IgD-negative memory B cell (primary cell): ENCODE measurements around the gene TEX52. TPM values are rescaled to one million over a fixed set of nuclear protein-coding genes. Genes with fewer than 3 reads are reported as not detected.
A peak's percentile ranks its signal among the peaks of the same experiment; 100 is the strongest.

ENCODE experiments used
- H3K27ac Mint-ChIP-seq, 3 donors: one replicate each; pipeline ENCODE4 v1.8.0; 2020 to 2022; ENCODE audit warnings: mild to moderate bottlenecking in 3 of 3, mixed read lengths in 3 of 3, moderate library complexity in 1 of 3
- H3K27me3 Mint-ChIP-seq: one replicate; pipeline ENCODE4 v1.8.0; 2021; ENCODE audit warnings: mixed read lengths
- H3K36me3 Mint-ChIP-seq: one replicate; pipeline ENCODE4 v1.8.0; 2020; ENCODE audit warnings: mild to moderate bottlenecking, mixed read lengths
- H3K4me1 Mint-ChIP-seq, 3 donors: one replicate each; pipeline ENCODE4 v1.8.0; 2020 to 2022; ENCODE audit warnings: mixed read lengths in 3 of 3, mild to moderate bottlenecking in 1 of 3
- H3K4me3 Mint-ChIP-seq, 4 donors: one replicate each; pipeline ENCODE4 v1.8.0; 2020 to 2022; ENCODE audit warnings: mild to moderate bottlenecking in 4 of 4, mixed read lengths in 4 of 4, moderate library complexity in 3 of 4
- H3K9me3 Mint-ChIP-seq, 3 donors: one replicate each; pipeline ENCODE4 v1.8.0; 2020 to 2021; ENCODE audit warnings: mixed read lengths in 3 of 3, mild to moderate bottlenecking in 1 of 3
- polyA plus RNA-seq: library from polyadenylated mRNA; unstranded; fragments of 300-500 nt; fragmentation: Illumina TruSeq; gene quantifications from one replicate; pipeline ENCODE4 v1.2.3, GENCODE V29; 2021

Gene TEX52
- polyA plus RNA-seq, 1 donor from 2014 or later = not detected

DNA sequence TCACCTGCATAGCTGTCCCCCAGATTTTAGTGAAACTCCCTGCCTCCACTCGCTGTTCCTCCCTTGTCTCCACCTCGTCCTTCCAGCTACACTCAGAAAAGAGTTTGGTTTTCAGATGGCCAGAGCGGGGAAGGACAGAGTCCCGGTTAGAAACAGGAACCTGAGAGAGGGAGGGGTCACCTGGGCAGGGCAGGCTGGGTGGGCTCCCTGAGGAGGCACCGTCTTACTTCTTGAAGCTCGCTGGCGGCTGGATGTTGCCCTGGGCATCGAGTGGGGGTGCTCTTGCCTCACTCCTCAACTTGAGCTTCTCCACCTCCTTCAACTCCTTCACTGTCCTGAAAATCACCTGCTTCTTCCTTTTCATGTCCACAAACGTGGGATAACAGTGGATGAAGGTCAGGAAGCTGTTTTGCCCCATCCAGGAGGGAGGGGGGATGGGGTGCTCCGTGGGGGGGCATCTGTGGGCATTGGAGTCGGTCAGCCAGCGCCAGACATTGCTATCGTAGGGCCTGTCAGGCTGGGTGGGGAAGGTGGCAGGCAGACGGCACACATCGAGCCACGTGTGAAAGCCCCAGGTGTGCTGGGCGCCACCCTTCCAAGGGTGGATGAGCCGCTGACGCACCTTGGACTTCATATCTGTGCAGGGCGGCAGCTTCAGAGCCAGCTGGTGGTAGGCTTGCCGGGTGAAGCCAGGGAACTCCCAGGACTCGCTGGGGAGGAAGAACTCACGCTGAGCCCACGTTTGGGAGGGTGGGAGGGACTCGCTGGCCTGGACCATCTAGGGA, 2.0 kb downstream of the TEX52 start:
- Mint-ChIP-seq H3K27me3 (no peaks in the 10 kb centered on the region), H3K4me1 (peaks cover 0 to 3% (median 0%) of the 10 kb centered on the region in 3 donors), H3K36me3 (peaks cover 4% of the 10 kb centered on the region), H3K27ac (no peak overlapping the region), H3K9me3 (no peaks in the 10 kb centered on the region), H3K4me3 (no peak overlapping the region)

GRCh38 chr12:2853626-2854025, 3.2 kb downstream of the TEX52 start:
- peaks cover 0 to 3% (median 0%) of the 10 kb centered on the region in 3 donors for H3K4me1 Mint-ChIP-seq

GRCh38 chr12:2851931-2852330, 4.9 kb downstream of the TEX52 start:
- Mint-ChIP-seq H3K27me3 (no peaks in the 10 kb centered on the region), H3K36me3 (peaks cover 4% of the 10 kb centered on the region), H3K27ac (no peak overlapping the region)

More at GRCh38 chr12:2853626-2854025, 3.2 kb downstream of the TEX52 start:
- H3K27me3 Mint-ChIP-seq = no peaks in the 10 kb centered on the region
- no peaks in the 10 kb centered on the region for H3K9me3 Mint-ChIP-seq
- no peak overlapping the region for H3K27ac Mint-ChIP-seq
- H3K36me3 Mint-ChIP-seq = peaks cover 4% of the 10 kb centered on the region
- H3K4me3 Mint-ChIP-seq = peak overlapping the region in 1 of 4 donors; percentile 54

DNA sequence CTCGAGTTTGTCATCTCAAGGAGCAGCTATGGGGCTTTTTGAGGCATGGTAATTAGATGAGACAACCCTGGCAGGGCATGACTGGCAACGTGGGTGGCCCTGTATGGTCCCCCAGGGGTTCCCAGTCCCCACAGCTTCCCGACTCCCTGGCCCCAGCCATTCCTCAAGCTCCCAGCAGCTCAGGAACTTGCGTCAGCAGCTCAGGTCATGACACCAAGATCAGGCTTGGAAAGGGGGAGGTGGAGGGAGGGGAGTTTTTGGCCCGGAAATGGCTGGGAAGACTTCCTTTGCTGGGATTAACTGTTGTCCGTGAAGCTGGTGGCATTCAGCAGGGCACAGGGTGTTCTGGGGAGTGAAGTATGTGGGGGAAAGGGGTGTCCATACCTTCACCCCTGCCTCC, 11.6 kb downstream of the TEX52 start:
- peaks cover 2% of the 10 kb centered on the region for H3K36me3 Mint-ChIP-seq
- no peaks in the 10 kb centered on the region for H3K4me1 Mint-ChIP-seq
- no peak overlapping the region for H3K27ac Mint-ChIP-seq
- H3K4me3 Mint-ChIP-seq = no peak overlapping the region
- H3K27me3 Mint-ChIP-seq = no peaks in the 10 kb centered on the region
- no peaks in the 10 kb centered on the region for H3K9me3 Mint-ChIP-seq

More at GRCh38 chr12:2851931-2852330, 4.9 kb downstream of the TEX52 start:
- Mint-ChIP-seq H3K4me3 (no peak overlapping the region), H3K9me3 (no peaks in the 10 kb centered on the region), H3K4me1 (peaks cover 0 to 3% (median 0%) of the 10 kb centered on the region in 3 donors)

DNA sequence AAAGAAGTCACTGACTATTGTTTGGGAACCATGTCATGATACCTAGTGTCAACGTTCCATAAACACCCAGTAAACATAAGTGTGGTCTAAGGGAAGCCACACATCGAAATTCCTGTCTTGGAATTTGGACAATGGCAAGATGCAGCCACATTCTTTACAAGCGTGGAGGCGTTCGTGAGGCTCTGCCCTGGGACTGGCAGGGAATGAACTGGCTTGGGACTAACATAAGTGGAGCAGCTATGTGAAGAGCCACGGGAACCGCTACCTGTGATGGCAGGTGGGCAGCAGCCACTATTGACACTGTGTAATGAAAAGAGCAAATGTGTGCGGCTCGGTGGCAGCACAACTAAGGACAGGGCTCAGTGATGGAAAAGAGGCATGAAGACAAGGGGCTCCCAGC, 12.1 kb downstream of the TEX52 start:
- H3K9me3 Mint-ChIP-seq = no peaks in the 10 kb centered on the region

GRCh38 chr12:2842948-2843347, 13.9 kb downstream of the TEX52 start:
- no peak overlapping the region for H3K4me3 Mint-ChIP-seq
- peaks cover 11% of the 10 kb centered on the region for H3K36me3 Mint-ChIP-seq
- H3K27me3 Mint-ChIP-seq = no peaks in the 10 kb centered on the region
- no peaks in the 10 kb centered on the region for H3K9me3 Mint-ChIP-seq
- no peaks in the 10 kb centered on the region for H3K4me1 Mint-ChIP-seq
- H3K27ac Mint-ChIP-seq = no peak overlapping the region

More for the DNA sequence above, 12.1 kb downstream of the TEX52 start:
- H3K27ac Mint-ChIP-seq = no peak overlapping the region
- H3K4me1 Mint-ChIP-seq = no peaks in the 10 kb centered on the region
- no peaks in the 10 kb centered on the region for H3K27me3 Mint-ChIP-seq
- H3K36me3 Mint-ChIP-seq = peaks cover 3% of the 10 kb centered on the region
- H3K4me3 Mint-ChIP-seq = no peak overlapping the region

- Mint-ChIP-seq H3K4me1 (no peaks in the 10 kb centered on the region), H3K9me3 (no peaks in the 10 kb centered on the region), H3K27me3 (no peaks in the 10 kb centered on the region)
Observed at GRCh38 chr12:2841056-2841650, 15.7 kb downstream of the TEX52 start.

DNA sequence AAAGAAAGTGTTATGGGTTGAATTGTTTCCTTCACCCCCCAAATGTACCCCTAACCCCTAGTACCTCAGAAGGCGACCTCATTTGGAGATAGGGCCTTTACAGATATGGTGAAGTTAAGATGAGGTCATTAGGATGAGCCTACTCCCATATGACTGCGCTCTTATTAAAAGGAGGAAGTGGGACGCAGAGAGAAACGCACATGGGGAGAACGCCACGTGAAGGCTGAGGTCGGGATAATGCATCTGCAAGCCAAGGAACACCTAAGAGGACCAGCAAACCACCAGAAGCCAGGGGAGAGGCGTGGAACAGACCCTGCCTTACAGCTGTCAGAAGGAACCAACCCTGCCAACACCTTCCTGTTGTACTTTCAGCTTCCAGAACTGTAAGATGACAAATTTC, 20.3 kb downstream of the TEX52 start:
- H3K9me3 Mint-ChIP-seq = no peaks in the 10 kb centered on the region
- peaks cover 10% of the 10 kb centered on the region for H3K36me3 Mint-ChIP-seq
- H3K4me3 Mint-ChIP-seq = no peak overlapping the region
- H3K4me1 Mint-ChIP-seq = peaks cover 0 to 5% (median 4%) of the 10 kb centered on the region in 3 donors
- no peaks in the 10 kb centered on the region for H3K27me3 Mint-ChIP-seq
- H3K27ac Mint-ChIP-seq = no peak overlapping the region

More at GRCh38 chr12:2841056-2841650, 15.7 kb downstream of the TEX52 start:
- Mint-ChIP-seq H3K4me3 (peak overlapping the region in 1 of 4 donors; percentile 12), H3K36me3 (peaks cover 11% of the 10 kb centered on the region), H3K27ac (peak overlapping the region in 1 of 3 donors; percentile 27)

GRCh38 chr12:2835691-2836403, 21.0 kb downstream of the TEX52 start:
- Mint-ChIP-seq H3K27ac (no peak overlapping the region), H3K9me3 (no peaks in the 10 kb centered on the region), H3K36me3 (peaks cover 10% of the 10 kb centered on the region), H3K4me3 (no peak overlapping the region), H3K27me3 (no peaks in the 10 kb centered on the region), H3K4me1 (peaks cover 0 to 6% (median 4%) of the 10 kb centered on the region in 3 donors)

DNA sequence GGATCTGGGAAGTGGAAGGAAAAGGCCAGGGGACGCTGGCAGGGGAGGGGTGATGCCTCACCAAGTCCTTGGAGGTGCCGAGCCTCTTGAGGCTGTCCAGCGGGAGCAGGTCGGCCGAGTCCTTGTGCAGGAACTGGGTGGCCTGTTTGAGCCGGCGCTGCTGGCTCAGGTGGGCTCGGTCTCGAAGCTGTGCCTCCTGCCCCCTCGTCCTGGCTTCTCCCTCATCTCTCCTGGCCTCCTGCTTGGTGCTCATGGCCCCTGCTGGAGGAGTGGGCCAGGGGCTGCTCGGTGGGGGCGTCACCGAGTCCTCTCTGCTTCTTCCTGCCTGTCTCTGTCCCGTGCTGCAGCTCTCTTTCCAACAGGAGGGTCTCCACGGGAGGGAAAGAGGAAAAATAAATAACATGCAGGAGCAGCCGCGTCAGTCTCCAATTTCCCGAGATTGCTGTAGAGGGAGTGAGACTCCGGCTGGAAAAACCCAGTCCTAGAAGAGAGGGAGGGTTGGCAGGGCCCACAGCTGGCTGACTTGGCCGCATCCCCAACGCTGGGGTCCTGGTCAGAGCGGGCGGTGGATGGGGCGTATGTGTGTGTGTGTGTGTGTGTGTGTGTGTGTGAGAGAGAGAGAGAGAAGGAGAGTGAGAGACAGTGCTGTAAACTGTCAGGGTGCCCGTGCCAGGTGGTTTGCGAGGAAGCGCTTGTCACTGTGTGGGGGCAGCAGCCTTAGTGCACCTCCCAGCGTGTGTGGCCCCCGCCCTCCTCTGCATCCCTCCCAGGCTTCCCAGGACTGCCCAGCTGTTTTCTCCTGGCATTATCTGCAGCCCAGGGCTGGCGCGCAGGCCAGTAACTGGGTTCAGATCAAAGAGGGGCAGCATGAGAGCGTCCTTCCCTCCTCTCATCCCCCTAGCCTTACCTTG, 22.0 kb downstream of the TEX52 start, which contains the start of gene NRIP2:
NRIP2 (minus strand) TSS at position 455 of the 911 bp plus-strand sequence; CDS start at position 403, 52 bp downstream.
- no peaks in the 10 kb centered on the region for H3K9me3 Mint-ChIP-seq
- H3K4me1 Mint-ChIP-seq = peaks cover 0 to 6% (median 4%) of the 10 kb centered on the region in 3 donors
- no peak within 1 kb of the TSS for H3K27ac Mint-ChIP-seq
- no peak within 1 kb of the TSS for H3K4me3 Mint-ChIP-seq
- H3K36me3 Mint-ChIP-seq = peaks cover 10% of the 10 kb centered on the region
- no peaks in the 10 kb centered on the region for H3K27me3 Mint-ChIP-seq

- peaks cover 0 to 6% (median 4%) of the 10 kb centered on the region in 3 donors for H3K4me1 Mint-ChIP-seq
- no peaks in the 10 kb centered on the region for H3K9me3 Mint-ChIP-seq
- peaks cover 3% of the 10 kb centered on the region for H3K36me3 Mint-ChIP-seq
- H3K4me3 Mint-ChIP-seq = no peak overlapping the region
- no peak overlapping the region for H3K27ac Mint-ChIP-seq
- no peaks in the 10 kb centered on the region for H3K27me3 Mint-ChIP-seq
Observed at GRCh38 chr12:2833810-2834209, 23.0 kb downstream of the TEX52 start.

DNA sequence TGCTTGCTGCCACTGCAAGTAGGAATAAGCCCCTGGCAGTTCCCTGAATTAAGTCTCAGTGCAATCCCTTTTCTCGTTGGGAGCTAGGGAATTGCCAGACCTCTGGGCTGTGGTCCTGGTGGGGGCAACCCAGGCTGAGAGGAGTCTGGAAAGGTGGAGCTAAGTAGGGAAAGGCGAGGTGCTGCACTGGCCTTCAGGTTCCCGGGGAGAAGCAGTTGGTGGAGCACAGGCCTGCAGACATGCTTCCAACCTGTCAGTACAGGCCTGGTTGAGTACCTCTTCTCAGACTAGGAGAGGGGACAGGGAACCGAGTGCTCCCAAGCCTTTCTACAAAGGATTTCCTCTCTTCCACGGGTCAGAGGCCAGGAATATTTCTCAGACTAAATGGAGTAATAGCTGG, 23.5 kb downstream of the TEX52 start:
- Mint-ChIP-seq H3K4me3 (no peak overlapping the region), H3K36me3 (peaks cover 3% of the 10 kb centered on the region), H3K27me3 (no peaks in the 10 kb centered on the region)

DNA sequence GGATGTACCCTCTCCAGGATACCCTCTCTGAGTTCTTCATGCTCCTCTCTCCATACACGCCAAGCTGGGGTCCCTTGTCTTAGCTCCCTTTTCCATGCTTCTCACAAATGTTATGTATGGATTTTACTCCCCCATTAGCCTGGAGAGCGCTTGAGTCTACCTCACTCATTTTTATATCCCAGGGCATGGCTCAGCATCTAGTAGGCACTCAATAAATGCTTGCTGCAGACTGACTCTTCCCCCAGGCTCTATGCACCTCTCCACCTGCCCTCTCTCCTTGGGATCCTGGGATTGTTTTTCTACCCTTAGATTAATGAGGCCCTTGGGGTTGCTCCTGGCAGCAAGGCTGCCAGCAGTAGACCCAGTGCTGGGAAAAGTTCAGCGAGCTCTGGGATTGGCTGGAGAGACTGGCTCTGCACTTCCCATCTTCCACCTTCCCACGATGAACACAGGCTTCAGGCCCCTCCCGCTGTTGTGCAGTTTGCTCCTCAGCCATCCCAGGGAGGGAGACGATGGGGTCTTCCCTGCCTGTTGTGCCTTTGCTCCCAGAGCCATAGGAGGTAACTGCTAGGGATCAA, 24.2 kb downstream of the TEX52 start:
- H3K27me3 Mint-ChIP-seq = no peaks in the 10 kb centered on the region
- no peak overlapping the region for H3K4me3 Mint-ChIP-seq
- H3K36me3 Mint-ChIP-seq = peaks cover 3% of the 10 kb centered on the region
- H3K4me1 Mint-ChIP-seq = peaks cover 0 to 6% (median 4%) of the 10 kb centered on the region in 3 donors
- peak overlapping the region in 1 of 3 donors; percentile 31 for H3K27ac Mint-ChIP-seq
- H3K9me3 Mint-ChIP-seq = no peaks in the 10 kb centered on the region

More for the DNA sequence above, 23.5 kb downstream of the TEX52 start:
- Mint-ChIP-seq H3K27ac (no peak overlapping the region), H3K9me3 (no peaks in the 10 kb centered on the region), H3K4me1 (peaks cover 0 to 6% (median 4%) of the 10 kb centered on the region in 3 donors)

GRCh38 chr12:2829275-2829674, 27.6 kb downstream of the TEX52 start:
- Mint-ChIP-seq H3K4me3 (no peak overlapping the region), H3K27me3 (no peaks in the 10 kb centered on the region), H3K9me3 (no peaks in the 10 kb centered on the region), H3K4me1 (peaks cover 0 to 2% (median 0%) of the 10 kb centered on the region in 3 donors), H3K27ac (peak overlapping the region in 1 of 3 donors; percentile 20), H3K36me3 (peaks cover 3% of the 10 kb centered on the region)
